Uterus (tissue), 4 donors: ENCODE results near the gene ZNF439. TPM values are rescaled to one million over a fixed set of nuclear protein-coding genes. Genes with fewer than 3 reads are reported as not detected.

Source experiments
- DNase-seq, 2 donors: peaks; one replicate each; pipeline ENCODE4 v3.0.0-alpha.2; 2019 to 2020
- H3K27ac ChIP-seq, 2 donors: fragments of 200-600 bp; sonication (generic); 1 replicate in 1 of 2; 2 replicates in 1 of 2; pipeline ENCODE4 v1.5.1; 2016 to 2018
- H3K27me3 ChIP-seq, 2 donors: fragments of 200-600 bp; sonication (generic); one replicate each; pipeline ENCODE4 v1.5.1; 2018 to 2019; ENCODE audit warnings: control low read depth in 1 of 2
- H3K36me3 ChIP-seq, 2 donors: fragments of 200-600 bp; sonication (generic); one replicate each; pipeline ENCODE4 v1.5.1; 2019; ENCODE audit warnings: control low read depth in 1 of 2
- H3K4me1 ChIP-seq, 2 donors: fragments of 200-600 bp; sonication (generic); one replicate each; pipeline ENCODE4 v1.5.1; 2018 to 2019; ENCODE audit warnings: control low read depth in 1 of 2
- H3K4me3 ChIP-seq, 2 donors: fragments of 200-600 bp; sonication (generic); 1 replicate in 1 of 2; 2 replicates in 1 of 2; pipeline ENCODE4 v1.5.1; 2018 to 2019; ENCODE audit warnings: mild to moderate bottlenecking in 1 of 2
- H3K9me3 ChIP-seq, 2 donors: fragments of 200-600 bp; sonication (generic); one replicate each; pipeline ENCODE4 v1.5.1; 2019; ENCODE audit warnings: control low read depth in 1 of 2
- POLR2A ChIP-seq, 2 donors: fragments of 450-650 bp; IDR thresholded peaks; one replicate each; pipeline ENCODE4 v1.6.1; 2016; ENCODE audit warnings: antibody characterized with exemption in 2 of 2, mild to moderate bottlenecking in 1 of 2, moderate library complexity in 1 of 2
- intact Hi-C: fragments of 100-400 bp; cut with DNase I; formaldehyde crosslinking; loops from one replicate; pipeline ENCODE4 v1.15.1; 2023; ENCODE audit warnings: low total_unique reads
- total RNA-seq, 4 donors: library from RNA; depleted of rRNA in 3 of 4; stranded (reverse); fragments of >200 nt in 3 of 4; gene quantifications; one replicate each; pipeline versions ENCODE4 v1.1.0 to v1.2.4, GENCODE V29; 2014 to 2023
- TF ChIP-seq, protein P1 (sequence below), 4 experiments: fragments of 200-600 bp in 2 of 4; fragments of 450-650 bp in 2 of 4; sonication (generic) in 2 of 4; IDR thresholded peaks; one replicate each; pipeline ENCODE4 v1.5.1; 2016 to 2019; ENCODE audit warnings: antibody characterized with exemption in 4 of 4, mild to moderate bottlenecking in 2 of 4, moderate library complexity in 1 of 4
- donor health status: DM: yes; HTN: yes; CAD: no.

The ZNF439 gene
- total RNA-seq = 10 to 100 TPM in 2 of 4 donors, 1 to 10 TPM in 2; 5.4 to 19.8 (median 11.0) TPM

GRCh38 chr19:11848594-11849469 is at the start of gene ZNF439:
Gene ZNF439, plus strand, starts transcription at chr19:11848726. Its CDS starts 142 bp downstream, at chr19:11848868.
- Histone ChIP-seq H3K9me3 (no peaks in the 10 kb centered on the region), H3K27ac (peak within 1 kb of the TSS; percentile 35 to 45), H3K27me3 (no peaks in the 10 kb centered on the region), H3K4me1 (no peaks in the 10 kb centered on the region), H3K4me3 (peak within 1 kb of the TSS; percentile 54 to 63), H3K36me3 (no peaks in the 10 kb centered on the region)
- DNase-seq = peak; percentile 79 to 82
- TF ChIP-seq POLR2A (IDR thresholded peaks at IDR 0.05) = no peak
- TF ChIP-seq, protein P1, sequence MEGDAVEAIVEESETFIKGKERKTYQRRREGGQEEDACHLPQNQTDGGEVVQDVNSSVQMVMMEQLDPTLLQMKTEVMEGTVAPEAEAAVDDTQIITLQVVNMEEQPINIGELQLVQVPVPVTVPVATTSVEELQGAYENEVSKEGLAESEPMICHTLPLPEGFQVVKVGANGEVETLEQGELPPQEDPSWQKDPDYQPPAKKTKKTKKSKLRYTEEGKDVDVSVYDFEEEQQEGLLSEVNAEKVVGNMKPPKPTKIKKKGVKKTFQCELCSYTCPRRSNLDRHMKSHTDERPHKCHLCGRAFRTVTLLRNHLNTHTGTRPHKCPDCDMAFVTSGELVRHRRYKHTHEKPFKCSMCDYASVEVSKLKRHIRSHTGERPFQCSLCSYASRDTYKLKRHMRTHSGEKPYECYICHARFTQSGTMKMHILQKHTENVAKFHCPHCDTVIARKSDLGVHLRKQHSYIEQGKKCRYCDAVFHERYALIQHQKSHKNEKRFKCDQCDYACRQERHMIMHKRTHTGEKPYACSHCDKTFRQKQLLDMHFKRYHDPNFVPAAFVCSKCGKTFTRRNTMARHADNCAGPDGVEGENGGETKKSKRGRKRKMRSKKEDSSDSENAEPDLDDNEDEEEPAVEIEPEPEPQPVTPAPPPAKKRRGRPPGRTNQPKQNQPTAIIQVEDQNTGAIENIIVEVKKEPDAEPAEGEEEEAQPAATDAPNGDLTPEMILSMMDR (IDR thresholded peaks at IDR 0.05) = no peak
- intact Hi-C loops = no loop called here

DNA sequence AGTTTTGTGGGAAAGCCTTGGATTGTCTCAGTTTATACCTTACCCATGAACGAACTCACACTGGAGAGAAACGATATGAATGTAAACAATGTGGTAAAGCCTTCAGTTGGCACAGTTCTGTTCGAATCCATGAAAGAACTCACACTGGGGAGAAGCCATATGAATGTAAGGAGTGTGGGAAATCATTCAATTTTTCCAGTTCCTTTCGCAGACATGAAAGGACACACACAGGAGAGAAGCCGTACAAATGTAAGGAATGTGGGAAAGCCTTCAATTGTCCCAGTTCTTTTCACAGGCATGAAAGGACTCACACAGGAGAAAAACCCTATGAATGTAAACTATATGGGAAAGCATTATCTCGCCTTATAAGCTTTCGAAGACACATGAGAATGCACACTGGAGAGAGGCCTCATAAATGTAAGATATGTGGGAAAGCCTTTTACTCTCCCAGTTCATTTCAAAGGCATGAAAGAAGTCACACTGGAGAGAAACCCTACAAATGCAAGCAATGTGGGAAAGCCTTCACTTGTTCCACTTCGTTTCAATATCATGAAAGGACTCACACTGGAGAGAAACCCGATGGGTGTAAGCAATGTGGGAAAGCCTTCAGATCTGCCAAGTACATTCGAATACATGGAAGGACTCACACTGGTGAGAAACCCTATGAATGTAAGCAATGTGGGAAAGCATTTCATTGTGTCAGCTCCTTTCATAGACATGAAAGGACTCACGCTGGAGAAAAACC is 42.0 kb upstream of the ZNF439 start:
- Histone ChIP-seq H3K36me3 (no peaks in the 10 kb centered on the region), H3K27ac (no peak overlapping the region), H3K27me3 (no peaks in the 10 kb centered on the region), H3K4me1 (no peaks in the 10 kb centered on the region), H3K4me3 (no peak overlapping the region), H3K9me3 (peaks cover 0 to 25% of the 10 kb centered on the region in 2 donors)
- TF ChIP-seq, protein P1 (IDR thresholded peaks at IDR 0.05) = no peak
- TF ChIP-seq POLR2A (IDR thresholded peaks at IDR 0.05) = no peak
- intact Hi-C loops = no loop called here
- DNase-seq = no peak

DNA sequence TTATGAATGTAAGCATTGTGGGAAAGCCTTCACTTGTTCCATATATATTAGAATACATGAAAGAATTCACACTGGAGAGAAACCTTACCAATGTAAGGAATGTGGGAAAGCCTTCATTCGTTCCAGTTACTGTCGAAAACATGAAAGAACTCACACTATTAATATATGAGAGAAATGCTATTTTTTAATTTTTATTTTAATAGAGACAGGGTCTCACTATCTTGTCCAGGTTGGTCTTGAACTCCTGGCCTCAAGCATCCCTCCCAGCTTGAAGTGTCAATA is 41.5 kb upstream of the ZNF439 start:
- DNase-seq = no peak
- H3K27me3 ChIP-seq = no peaks in the 10 kb centered on the region
- no peak overlapping the region for H3K4me3 ChIP-seq
- no peak for TF ChIP-seq POLR2A (IDR thresholded peaks at IDR 0.05)
- TF ChIP-seq, protein P1 (IDR thresholded peaks at IDR 0.05) = no peak
- intact Hi-C loops = no loop called here
- H3K27ac ChIP-seq = no peak overlapping the region
- H3K36me3 ChIP-seq = no peaks in the 10 kb centered on the region
- H3K9me3 ChIP-seq = peaks cover 0 to 25% of the 10 kb centered on the region in 2 donors
- no peaks in the 10 kb centered on the region for H3K4me1 ChIP-seq

DNA sequence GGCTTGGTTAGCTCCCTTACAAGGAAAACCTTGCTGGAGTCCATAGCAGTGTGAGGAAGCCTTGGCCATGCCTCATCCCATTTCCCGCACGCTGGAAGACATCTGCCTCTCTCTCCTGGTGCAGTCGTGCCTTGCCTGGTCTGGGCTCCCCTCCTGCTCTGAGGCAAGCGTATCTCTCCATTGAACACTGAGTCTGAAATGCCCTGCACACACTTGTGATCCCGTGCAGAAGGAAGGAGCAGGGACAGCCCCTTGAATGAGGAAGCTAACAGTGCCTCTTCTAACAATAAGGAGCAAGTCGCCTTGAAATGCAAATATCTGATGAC is 34.9 kb upstream of the ZNF439 start:
- Histone ChIP-seq H3K4me3 (peak overlapping the region; percentile 53 to 62), H3K9me3 (no peaks in the 10 kb centered on the region), H3K27ac (peak overlapping the region in 1 of 2 donors; percentile 16), H3K4me1 (no peaks in the 10 kb centered on the region), H3K36me3 (no peaks in the 10 kb centered on the region), H3K27me3 (no peaks in the 10 kb centered on the region)
- intact Hi-C loops = no loop called here
- DNase-seq = no peak
- TF ChIP-seq, protein P1 (IDR thresholded peaks at IDR 0.05) = no peak
- TF ChIP-seq POLR2A (IDR thresholded peaks at IDR 0.05) = no peak
